Liver (tissue), 9 donors: ENCODE results near the gene PARVB. TPM values are rescaled to one million over a fixed set of nuclear protein-coding genes. Genes with fewer than 3 reads are reported as not detected.
A peak's percentile ranks its signal among the peaks of the same experiment; 100 is the strongest.

Experiments used
- DNase-seq: peaks from one replicate; pipeline ENCODE4 v3.0.0-alpha.2; 2017; ENCODE audit warnings: low spot score
- H3K27ac ChIP-seq, 2 donors: one replicate each; pipeline ENCODE4 v1.7.0; 2013; ENCODE audit warnings: inconsistent platforms in 2 of 2, low read length in 2 of 2, control low read depth in 1 of 2, low read depth in 1 of 2, mild to moderate bottlenecking in 1 of 2
- H3K27me3 ChIP-seq, 4 donors: one replicate each; pipeline versions ENCODE4 v1.6.1 to v1.7.0; 2013; ENCODE audit warnings: low read length in 3 of 4, inconsistent platforms in 1 of 4, mild to moderate bottlenecking in 1 of 4, moderate library complexity in 1 of 4; ENCODE audit not compliant: control insufficient read depth in 4 of 4, insufficient read depth in 4 of 4
- H3K36me3 ChIP-seq, 4 donors: one replicate each; pipeline versions ENCODE4 v1.6.1 to v1.7.0; 2013; ENCODE audit warnings: low read length in 3 of 4, mild to moderate bottlenecking in 3 of 4, low read depth in 1 of 4, moderate library complexity in 1 of 4; ENCODE audit not compliant: control insufficient read depth in 4 of 4, insufficient read depth in 3 of 4
- H3K4me1 ChIP-seq, 4 donors: one replicate each; pipeline versions ENCODE4 v1.6.1 to v1.7.0; 2013; ENCODE audit warnings: low read length in 3 of 4, mild to moderate bottlenecking in 3 of 4, moderate library complexity in 1 of 4; ENCODE audit not compliant: control insufficient read depth in 4 of 4, insufficient read depth in 4 of 4
- H3K4me3 ChIP-seq, 3 donors: one replicate each; pipeline versions ENCODE4 v1.6.1 to v1.7.0; 2013; ENCODE audit warnings: low read length in 3 of 3, control low read depth in 1 of 3, low read depth in 1 of 3, mild to moderate bottlenecking in 1 of 3
- H3K9ac ChIP-seq, 2 donors: one replicate each; pipeline ENCODE4 v1.7.0; 2013; ENCODE audit warnings: low read length in 2 of 2, mild to moderate bottlenecking in 2 of 2, moderate library complexity in 2 of 2, control low read depth in 1 of 2, low read depth in 1 of 2
- H3K9me3 ChIP-seq, 4 donors: one replicate each; pipeline versions ENCODE4 v1.6.1 to v1.7.0; 2013; ENCODE audit warnings: low read length in 3 of 4; ENCODE audit not compliant: control insufficient read depth in 4 of 4
- ATF3 ChIP-seq: IDR thresholded peaks from 2 replicates; pipeline ENCODE4 v1.6.1; 2016; ENCODE audit warnings: antibody characterized with exemption
- EGR1 ChIP-seq, 2 donors: IDR thresholded peaks; 2 replicates each; pipeline ENCODE4 v1.6.1; 2016 to 2018; ENCODE audit warnings: antibody characterized with exemption in 2 of 2, low read depth in 2 of 2
- FOXA1 ChIP-seq: IDR thresholded peaks from 2 replicates; pipeline ENCODE4 v1.6.1; 2016; ENCODE audit warnings: antibody characterized with exemption
- FOXA2 ChIP-seq: IDR thresholded peaks from 2 replicates; pipeline ENCODE4 v1.6.1; 2016; ENCODE audit warnings: antibody characterized with exemption
- GABPA ChIP-seq, 2 donors: IDR thresholded peaks in 1 of 2; conservative IDR thresholded peaks in 1 of 2; 2 replicates each; pipeline ENCODE4 v1.6.1; 2016; ENCODE audit warnings: antibody characterized with exemption in 2 of 2, mild to moderate bottlenecking in 1 of 2, moderate library complexity in 1 of 2
- HNF4A ChIP-seq, 2 donors: conservative IDR thresholded peaks; 2 replicates each; pipeline ENCODE4 v1.6.1; 2016; ENCODE audit warnings: antibody characterized with exemption in 2 of 2, mild to moderate bottlenecking in 2 of 2
- HNF4G ChIP-seq: IDR thresholded peaks from 2 replicates; pipeline ENCODE4 v1.6.1; 2016; ENCODE audit warnings: antibody characterized with exemption
- JUND ChIP-seq, 2 donors: IDR thresholded peaks; 2 replicates each; pipeline ENCODE4 v1.6.1; 2016; ENCODE audit warnings: antibody characterized with exemption in 2 of 2
- MAX ChIP-seq: IDR thresholded peaks from 2 replicates; pipeline ENCODE4 v1.6.1; 2016; ENCODE audit warnings: antibody characterized with exemption
- NR2F2 ChIP-seq: IDR thresholded peaks from 2 replicates; pipeline ENCODE4 v1.6.1; 2016; ENCODE audit warnings: antibody characterized with exemption
- RAD21 ChIP-seq, 2 donors: IDR thresholded peaks; 2 replicates each; pipeline ENCODE4 v1.6.1; 2016; ENCODE audit warnings: antibody characterized with exemption in 2 of 2, mild to moderate bottlenecking in 2 of 2
- RXRA ChIP-seq, 2 donors: IDR thresholded peaks; 2 replicates each; pipeline ENCODE4 v1.6.1; 2017 to 2018; ENCODE audit warnings: antibody characterized with exemption in 2 of 2, mild to moderate bottlenecking in 1 of 2
- SP1 ChIP-seq: IDR thresholded peaks from 2 replicates; pipeline ENCODE4 v1.6.1; 2018; ENCODE audit warnings: antibody characterized with exemption, mild to moderate bottlenecking
- TAF1 ChIP-seq: conservative IDR thresholded peaks from 2 replicates; pipeline ENCODE4 v1.6.1; 2016; ENCODE audit warnings: antibody characterized with exemption, mild to moderate bottlenecking
- YY1 ChIP-seq: IDR thresholded peaks from 2 replicates; pipeline ENCODE4 v1.6.1; 2016; ENCODE audit warnings: antibody characterized with exemption, mild to moderate bottlenecking
- WGBS: extraction: QIAGEN DNeasy Blood & Tissue Kit; methylation state at CpG from one replicate; pipeline ENCODE4 v1.1.7; 2013; 5-methylcytosine and 5-hydroxymethylcytosine counted together
- polyA plus RNA-seq, 2 donors: library from polyadenylated mRNA; stranded (reverse) in 1 of 2; unstranded in 1 of 2; fragments of 200-250 nt in 1 of 2; fragments of >200 nt in 1 of 2; fragmentation: Nextera tagmentation in 1 of 2; extraction: Ambion mirVana in 1 of 2; gene quantifications; one replicate each; pipeline versions ENCODE4 v1.2.1 to v1.2.3, GENCODE V29; 2013 to 2015
- total RNA-seq, 2 donors: library from RNA; depleted of rRNA; stranded (reverse); fragments of >200 nt; gene quantifications; one replicate each; pipeline ENCODE4 v1.2.3, GENCODE V29; 2014
- TF ChIP-seq, protein P1 (sequence below): IDR thresholded peaks from 2 replicates; pipeline ENCODE4 v1.6.1; 2016; ENCODE audit warnings: antibody characterized with exemption
- TF ChIP-seq, protein P2 (sequence below): IDR thresholded peaks from 2 replicates; pipeline ENCODE4 v1.6.1; 2016; ENCODE audit warnings: antibody characterized with exemption, mild to moderate bottlenecking
- TF ChIP-seq, protein P3 (sequence below): fragments of 150-350 bp; IDR thresholded peaks from 2 replicates; pipeline ENCODE4 v1.5.1; 2017; ENCODE audit warnings: improper control_type of control experiment, low read depth, low read length; ENCODE audit not compliant: missing input control
- donor health status: healthy.
- donor health status: healthy.
- donor health status: healthy.
- donor health status: healthy.
- donor health status: healthy.

Gene PARVB
- total and polyA plus RNA-seq, 4 donors: 3.2 to 55.5 (median 17.7) TPM

DNA sequence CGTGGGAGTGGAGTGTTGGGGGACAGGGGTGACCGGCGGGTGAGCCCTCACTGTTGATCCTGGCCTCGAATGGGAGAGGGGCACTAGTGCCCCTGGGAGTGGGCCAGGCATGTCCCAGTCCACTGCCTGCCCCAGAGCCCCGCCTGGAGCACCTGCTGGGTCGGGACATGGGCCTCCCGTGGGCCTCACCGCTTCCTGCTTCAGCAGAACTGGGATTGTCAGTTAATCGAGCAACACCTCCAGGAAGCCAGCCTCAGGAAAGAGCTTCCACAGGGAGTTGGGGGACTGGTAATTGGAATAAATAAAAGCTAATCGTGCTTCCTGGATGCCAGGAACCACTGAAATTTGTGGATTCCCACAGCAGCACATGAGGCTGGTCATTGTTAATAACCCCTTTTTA is 43.8 kb downstream of the PARVB start:
- no peak for DNase-seq
- Histone ChIP-seq H3K36me3 (no peaks in the 10 kb centered on the region), H3K9ac (no peak overlapping the region), H3K9me3 (no peaks in the 10 kb centered on the region), H3K4me1 (no peaks in the 10 kb centered on the region), H3K4me3 (no peak overlapping the region), H3K27me3 (no peaks in the 10 kb centered on the region), H3K27ac (no peak overlapping the region)
- TF ChIP-seq GABPA (IDR thresholded peaks at IDR 0.05 in 1 of 2, conservative IDR thresholded peaks at IDR 0.05 in 1 of 2) (no peak), YY1 (no peak), EGR1 (IDR thresholded peaks at IDR 0.05; ENCODE audit: low read depth in 2 of 2) (no peak), RAD21 (IDR thresholded peaks at IDR 0.05) (no peak), HNF4A (conservative IDR thresholded peaks at IDR 0.05) (no peak), SP1 (no peak), RXRA (IDR thresholded peaks at IDR 0.05) (no peak)
- WGBS: 72% methylated on average over 10 of the region's 10 CpGs

DNA sequence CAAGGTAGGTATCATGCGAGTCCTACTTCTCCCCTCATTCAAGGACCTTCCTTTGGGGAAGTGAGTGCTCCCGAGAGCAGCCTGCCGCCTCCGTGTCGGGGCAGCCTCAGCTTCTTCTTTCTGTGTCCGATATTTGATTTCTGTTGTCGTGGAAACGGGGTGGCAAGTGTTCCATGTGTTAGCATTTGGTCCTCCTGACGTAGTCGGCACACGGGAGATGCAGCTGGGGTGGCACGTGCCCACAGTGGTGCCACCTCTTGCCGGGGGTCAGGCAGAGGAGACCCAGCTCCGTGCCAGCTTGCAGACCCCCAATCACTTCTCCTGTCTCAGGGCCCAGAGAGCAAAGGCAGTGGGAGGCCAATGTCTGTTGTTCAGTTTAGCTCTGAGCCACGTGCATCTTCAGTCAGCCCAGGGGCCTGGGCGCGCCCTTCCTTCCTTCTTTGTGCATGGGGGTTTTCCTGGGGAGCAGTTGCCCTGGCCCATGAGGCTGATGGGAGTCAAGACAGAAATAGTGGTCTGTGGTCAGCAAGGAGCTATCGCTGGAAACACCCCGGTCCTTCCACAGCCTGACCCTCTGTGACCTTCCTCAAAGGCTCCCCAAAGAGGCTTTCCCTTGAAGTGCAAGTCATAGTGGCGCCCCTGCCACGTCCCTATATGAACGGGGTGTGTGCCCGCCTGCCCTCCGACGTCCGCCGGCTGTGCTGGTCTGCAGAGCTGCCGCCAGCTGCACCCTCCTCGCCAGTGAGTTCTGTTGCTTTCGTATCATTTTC is 44.5 kb downstream of the PARVB start:
- no peak for TF ChIP-seq HNF4G
- TF ChIP-seq, protein P1, sequence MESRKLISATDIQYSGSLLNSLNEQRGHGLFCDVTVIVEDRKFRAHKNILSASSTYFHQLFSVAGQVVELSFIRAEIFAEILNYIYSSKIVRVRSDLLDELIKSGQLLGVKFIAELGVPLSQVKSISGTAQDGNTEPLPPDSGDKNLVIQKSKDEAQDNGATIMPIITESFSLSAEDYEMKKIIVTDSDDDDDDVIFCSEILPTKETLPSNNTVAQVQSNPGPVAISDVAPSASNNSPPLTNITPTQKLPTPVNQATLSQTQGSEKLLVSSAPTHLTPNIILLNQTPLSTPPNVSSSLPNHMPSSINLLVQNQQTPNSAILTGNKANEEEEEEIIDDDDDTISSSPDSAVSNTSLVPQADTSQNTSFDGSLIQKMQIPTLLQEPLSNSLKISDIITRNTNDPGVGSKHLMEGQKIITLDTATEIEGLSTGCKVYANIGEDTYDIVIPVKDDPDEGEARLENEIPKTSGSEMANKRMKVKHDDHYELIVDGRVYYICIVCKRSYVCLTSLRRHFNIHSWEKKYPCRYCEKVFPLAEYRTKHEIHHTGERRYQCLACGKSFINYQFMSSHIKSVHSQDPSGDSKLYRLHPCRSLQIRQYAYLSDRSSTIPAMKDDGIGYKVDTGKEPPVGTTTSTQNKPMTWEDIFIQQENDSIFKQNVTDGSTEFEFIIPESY: no peak
- TF ChIP-seq FOXA1: no peak
- TF ChIP-seq RAD21 (IDR thresholded peaks at IDR 0.05): no peak
- TF ChIP-seq HNF4A (conservative IDR thresholded peaks at IDR 0.05): no peak
- TF ChIP-seq RXRA (IDR thresholded peaks at IDR 0.05): no peak
- no peak for TF ChIP-seq JUND (IDR thresholded peaks at IDR 0.05)
- TF ChIP-seq FOXA2: no peak
- TF ChIP-seq YY1: no peak
- TF ChIP-seq, protein P2, sequence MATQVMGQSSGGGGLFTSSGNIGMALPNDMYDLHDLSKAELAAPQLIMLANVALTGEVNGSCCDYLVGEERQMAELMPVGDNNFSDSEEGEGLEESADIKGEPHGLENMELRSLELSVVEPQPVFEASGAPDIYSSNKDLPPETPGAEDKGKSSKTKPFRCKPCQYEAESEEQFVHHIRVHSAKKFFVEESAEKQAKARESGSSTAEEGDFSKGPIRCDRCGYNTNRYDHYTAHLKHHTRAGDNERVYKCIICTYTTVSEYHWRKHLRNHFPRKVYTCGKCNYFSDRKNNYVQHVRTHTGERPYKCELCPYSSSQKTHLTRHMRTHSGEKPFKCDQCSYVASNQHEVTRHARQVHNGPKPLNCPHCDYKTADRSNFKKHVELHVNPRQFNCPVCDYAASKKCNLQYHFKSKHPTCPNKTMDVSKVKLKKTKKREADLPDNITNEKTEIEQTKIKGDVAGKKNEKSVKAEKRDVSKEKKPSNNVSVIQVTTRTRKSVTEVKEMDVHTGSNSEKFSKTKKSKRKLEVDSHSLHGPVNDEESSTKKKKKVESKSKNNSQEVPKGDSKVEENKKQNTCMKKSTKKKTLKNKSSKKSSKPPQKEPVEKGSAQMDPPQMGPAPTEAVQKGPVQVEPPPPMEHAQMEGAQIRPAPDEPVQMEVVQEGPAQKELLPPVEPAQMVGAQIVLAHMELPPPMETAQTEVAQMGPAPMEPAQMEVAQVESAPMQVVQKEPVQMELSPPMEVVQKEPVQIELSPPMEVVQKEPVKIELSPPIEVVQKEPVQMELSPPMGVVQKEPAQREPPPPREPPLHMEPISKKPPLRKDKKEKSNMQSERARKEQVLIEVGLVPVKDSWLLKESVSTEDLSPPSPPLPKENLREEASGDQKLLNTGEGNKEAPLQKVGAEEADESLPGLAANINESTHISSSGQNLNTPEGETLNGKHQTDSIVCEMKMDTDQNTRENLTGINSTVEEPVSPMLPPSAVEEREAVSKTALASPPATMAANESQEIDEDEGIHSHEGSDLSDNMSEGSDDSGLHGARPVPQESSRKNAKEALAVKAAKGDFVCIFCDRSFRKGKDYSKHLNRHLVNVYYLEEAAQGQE: no peak
- no peak for TF ChIP-seq ATF3
- TF ChIP-seq MAX: no peak
- TF ChIP-seq NR2F2: no peak
- no peak for TF ChIP-seq TAF1
- TF ChIP-seq, protein P3, sequence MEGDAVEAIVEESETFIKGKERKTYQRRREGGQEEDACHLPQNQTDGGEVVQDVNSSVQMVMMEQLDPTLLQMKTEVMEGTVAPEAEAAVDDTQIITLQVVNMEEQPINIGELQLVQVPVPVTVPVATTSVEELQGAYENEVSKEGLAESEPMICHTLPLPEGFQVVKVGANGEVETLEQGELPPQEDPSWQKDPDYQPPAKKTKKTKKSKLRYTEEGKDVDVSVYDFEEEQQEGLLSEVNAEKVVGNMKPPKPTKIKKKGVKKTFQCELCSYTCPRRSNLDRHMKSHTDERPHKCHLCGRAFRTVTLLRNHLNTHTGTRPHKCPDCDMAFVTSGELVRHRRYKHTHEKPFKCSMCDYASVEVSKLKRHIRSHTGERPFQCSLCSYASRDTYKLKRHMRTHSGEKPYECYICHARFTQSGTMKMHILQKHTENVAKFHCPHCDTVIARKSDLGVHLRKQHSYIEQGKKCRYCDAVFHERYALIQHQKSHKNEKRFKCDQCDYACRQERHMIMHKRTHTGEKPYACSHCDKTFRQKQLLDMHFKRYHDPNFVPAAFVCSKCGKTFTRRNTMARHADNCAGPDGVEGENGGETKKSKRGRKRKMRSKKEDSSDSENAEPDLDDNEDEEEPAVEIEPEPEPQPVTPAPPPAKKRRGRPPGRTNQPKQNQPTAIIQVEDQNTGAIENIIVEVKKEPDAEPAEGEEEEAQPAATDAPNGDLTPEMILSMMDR: no peak
- TF ChIP-seq SP1: no peak
- peak; percentile 37 for DNase-seq
- Histone ChIP-seq H3K4me1 (no peaks in the 10 kb centered on the region), H3K27me3 (no peaks in the 10 kb centered on the region), H3K9ac (no peak overlapping the region), H3K9me3 (no peaks in the 10 kb centered on the region), H3K4me3 (no peak overlapping the region), H3K27ac (no peak overlapping the region), H3K36me3 (no peaks in the 10 kb centered on the region)
- 75% methylated on average over 30 of the region's 30 CpGs for WGBS
